ENCODE results near the gene CENPN. TPM values are rescaled to one million over a fixed set of nuclear protein-coding genes. Genes with fewer than 3 reads are reported as not detected.

The CENPN gene
- total RNA-seq, 1 experiment from 2014 or later = 105 TPM

DNA sequence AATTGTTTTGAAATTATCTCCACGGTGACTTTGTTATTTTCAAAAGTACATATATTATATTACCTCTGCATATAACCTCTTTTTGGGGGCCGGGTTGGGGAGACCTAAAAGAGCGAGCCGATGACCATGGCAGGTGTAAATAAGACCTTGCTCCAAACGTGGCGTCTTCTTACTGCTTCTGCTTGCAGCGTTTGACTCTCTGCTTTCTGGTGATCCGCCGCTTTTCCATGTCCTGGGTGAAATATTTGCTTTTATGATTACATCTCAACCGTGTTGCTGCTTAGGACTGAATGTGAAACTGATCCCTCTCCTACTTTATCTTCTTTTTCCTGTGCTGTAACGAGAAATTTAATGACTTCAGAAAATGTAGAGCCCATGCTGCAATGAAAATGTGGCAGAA, 46.7 kb downstream of the CENPN start:
- Histone ChIP-seq H3K9me3 (peaks cover under 1% of the 10 kb centered on the region), H3K4me3 (ENCODE audit: low read depth, low read length) (no peak overlapping the region), H3K27me3 (replicated peaks; ENCODE audit: control insufficient read depth, insufficient read depth, low read length) (no peaks in the 10 kb centered on the region), H3K36me3 (ENCODE audit: control insufficient read depth, insufficient read depth, low read length) (no peaks in the 10 kb centered on the region), H3K4me1 (no peaks in the 10 kb centered on the region)
- no peaks in the 10 kb centered on the region for H3K4me1 Mint-ChIP-seq (ENCODE audit: low read depth, unreplicated experiment)
- H3K27ac Mint-ChIP-seq (ENCODE audit: unreplicated experiment) = no peak overlapping the region
- H3K36me3 Mint-ChIP-seq (ENCODE audit: insufficient read depth, unreplicated experiment) = peaks cover 5% of the 10 kb centered on the region
- no peak overlapping the region for H3K4me3 Mint-ChIP-seq (ENCODE audit: unreplicated experiment)
- no peak for DNase-seq
- H3K9me3 Mint-ChIP-seq (ENCODE audit: unreplicated experiment) = peaks cover 13% of the 10 kb centered on the region
- TF ChIP-seq, protein P1, sequence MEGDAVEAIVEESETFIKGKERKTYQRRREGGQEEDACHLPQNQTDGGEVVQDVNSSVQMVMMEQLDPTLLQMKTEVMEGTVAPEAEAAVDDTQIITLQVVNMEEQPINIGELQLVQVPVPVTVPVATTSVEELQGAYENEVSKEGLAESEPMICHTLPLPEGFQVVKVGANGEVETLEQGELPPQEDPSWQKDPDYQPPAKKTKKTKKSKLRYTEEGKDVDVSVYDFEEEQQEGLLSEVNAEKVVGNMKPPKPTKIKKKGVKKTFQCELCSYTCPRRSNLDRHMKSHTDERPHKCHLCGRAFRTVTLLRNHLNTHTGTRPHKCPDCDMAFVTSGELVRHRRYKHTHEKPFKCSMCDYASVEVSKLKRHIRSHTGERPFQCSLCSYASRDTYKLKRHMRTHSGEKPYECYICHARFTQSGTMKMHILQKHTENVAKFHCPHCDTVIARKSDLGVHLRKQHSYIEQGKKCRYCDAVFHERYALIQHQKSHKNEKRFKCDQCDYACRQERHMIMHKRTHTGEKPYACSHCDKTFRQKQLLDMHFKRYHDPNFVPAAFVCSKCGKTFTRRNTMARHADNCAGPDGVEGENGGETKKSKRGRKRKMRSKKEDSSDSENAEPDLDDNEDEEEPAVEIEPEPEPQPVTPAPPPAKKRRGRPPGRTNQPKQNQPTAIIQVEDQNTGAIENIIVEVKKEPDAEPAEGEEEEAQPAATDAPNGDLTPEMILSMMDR (IDR thresholded peaks at IDR 0.05; ENCODE audit: insufficient read depth in 1 of 2, low read depth in 1 of 2, low read length in 1 of 2, severe bottlenecking in 1 of 2, unreplicated experiment in 1 of 2) = no peak
- H3K27me3 Mint-ChIP-seq (ENCODE audit: insufficient read depth, unreplicated experiment) = peaks cover 3% of the 10 kb centered on the region
- BruUV-seq (replicated peaks) = no TSS peak
- intact Hi-C loops (cut with micrococcal nuclease; ENCODE audit: unreplicated experiment) = no loop called here
- CTCF ChIA-PET = no interaction called here
- POLR2A ChIA-PET = no interaction called here

DNA sequence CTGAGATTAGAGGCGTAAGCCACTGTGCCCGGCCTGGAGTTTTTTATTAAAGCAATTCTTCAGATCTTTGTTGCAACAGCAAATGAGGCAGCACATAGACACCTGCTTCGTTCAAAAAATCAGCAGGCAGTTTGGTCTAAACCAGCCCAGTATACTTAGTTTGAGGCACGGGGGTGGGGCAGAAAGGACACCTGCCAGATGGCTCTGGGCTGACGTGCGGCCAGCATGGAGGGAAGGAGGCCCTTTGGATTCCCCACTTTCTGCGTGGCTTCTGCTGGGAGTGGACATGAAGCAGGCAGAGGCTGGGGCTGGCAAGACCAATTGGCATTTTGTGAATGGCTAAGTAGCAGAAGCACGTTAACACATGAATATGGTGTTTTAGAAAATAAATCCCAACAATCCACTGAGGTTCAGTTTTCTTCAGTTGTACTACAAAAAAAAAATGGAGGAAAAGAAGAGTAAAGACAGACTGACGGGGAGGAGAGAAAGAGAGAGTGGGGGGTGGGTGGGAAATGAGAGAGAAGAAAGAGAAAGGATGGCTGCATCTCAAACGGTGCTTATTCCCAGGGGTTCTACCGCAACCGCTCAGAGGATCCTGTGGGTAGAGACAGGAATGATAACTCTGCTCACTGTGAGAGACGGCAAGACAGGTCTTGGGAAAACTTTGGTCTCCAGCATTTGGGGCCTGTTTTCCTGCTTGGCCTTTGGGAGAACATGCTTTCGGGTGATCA, 53.7 kb downstream of the CENPN start:
- Mint-ChIP-seq H3K9me3 (ENCODE audit: unreplicated experiment) (no peaks in the 10 kb centered on the region), H3K4me3 (ENCODE audit: unreplicated experiment) (no peak overlapping the region), H3K36me3 (ENCODE audit: insufficient read depth, unreplicated experiment) (no peaks in the 10 kb centered on the region), H3K4me1 (ENCODE audit: low read depth, unreplicated experiment) (no peaks in the 10 kb centered on the region), H3K27ac (ENCODE audit: unreplicated experiment) (no peak overlapping the region), H3K27me3 (ENCODE audit: insufficient read depth, unreplicated experiment) (no peaks in the 10 kb centered on the region)
- Histone ChIP-seq H3K9me3 (no peaks in the 10 kb centered on the region), H3K27me3 (replicated peaks; ENCODE audit: control insufficient read depth, insufficient read depth, low read length) (no peaks in the 10 kb centered on the region), H3K4me1 (peaks cover 8% of the 10 kb centered on the region; the same call in 1 of the 2 replicates), H3K36me3 (ENCODE audit: control insufficient read depth, insufficient read depth, low read length) (no peaks in the 10 kb centered on the region), H3K4me3 (ENCODE audit: low read depth, low read length) (no peak overlapping the region)
- ChIA-PET CTCF (no interaction called here), POLR2A (no interaction called here)
- TF ChIP-seq, protein P1 (IDR thresholded peaks at IDR 0.05; ENCODE audit: insufficient read depth in 1 of 2, low read depth in 1 of 2, low read length in 1 of 2, severe bottlenecking in 1 of 2, unreplicated experiment in 1 of 2) = no peak
- no TSS peak for BruUV-seq (replicated peaks)
- intact Hi-C loops (cut with micrococcal nuclease; ENCODE audit: unreplicated experiment) = no loop called here
- DNase-seq = no peak

GRCh38 chr16:81061307-81061640, 54.3 kb downstream of the CENPN start:
- no peak for DNase-seq
- Histone ChIP-seq H3K9me3 (no peaks in the 10 kb centered on the region), H3K4me1 (peaks cover 8% of the 10 kb centered on the region; the same call in 1 of the 2 replicates), H3K4me3 (ENCODE audit: low read depth, low read length) (no peak overlapping the region), H3K27me3 (replicated peaks; ENCODE audit: control insufficient read depth, insufficient read depth, low read length) (no peaks in the 10 kb centered on the region), H3K36me3 (ENCODE audit: control insufficient read depth, insufficient read depth, low read length) (no peaks in the 10 kb centered on the region)
- no TSS peak for BruUV-seq (replicated peaks)
- CTCF ChIA-PET = no interaction called here
- TF ChIP-seq, protein P1 (IDR thresholded peaks at IDR 0.05; ENCODE audit: insufficient read depth in 1 of 2, low read depth in 1 of 2, low read length in 1 of 2, severe bottlenecking in 1 of 2, unreplicated experiment in 1 of 2) = no peak
- POLR2A ChIA-PET = no interaction called here
- H3K4me1 Mint-ChIP-seq (ENCODE audit: low read depth, unreplicated experiment) = no peaks in the 10 kb centered on the region
- no peak overlapping the region for H3K27ac Mint-ChIP-seq (ENCODE audit: unreplicated experiment)
- H3K9me3 Mint-ChIP-seq (ENCODE audit: unreplicated experiment) = no peaks in the 10 kb centered on the region
- no peaks in the 10 kb centered on the region for H3K36me3 Mint-ChIP-seq (ENCODE audit: insufficient read depth, unreplicated experiment)
- intact Hi-C loops (cut with micrococcal nuclease; ENCODE audit: unreplicated experiment) = no loop called here
- H3K27me3 Mint-ChIP-seq (ENCODE audit: insufficient read depth, unreplicated experiment) = no peaks in the 10 kb centered on the region
- no peak overlapping the region for H3K4me3 Mint-ChIP-seq (ENCODE audit: unreplicated experiment)

All from Caco-2 (cell line).